Activated CD8-positive, alpha-beta memory T cell treated with anti-CD3 and anti-CD28 coated beads for 48 hours (primary cell): ENCODE results near the gene MSI2.

Experiments used
- DNase-seq, 3 experiments: peaks; one replicate each; pipeline ENCODE4 v3.0.0-alpha.2; 2020; ENCODE audit warnings: low read depth in 2 of 3, low spot score in 2 of 3

MSI2 gene

DNA sequence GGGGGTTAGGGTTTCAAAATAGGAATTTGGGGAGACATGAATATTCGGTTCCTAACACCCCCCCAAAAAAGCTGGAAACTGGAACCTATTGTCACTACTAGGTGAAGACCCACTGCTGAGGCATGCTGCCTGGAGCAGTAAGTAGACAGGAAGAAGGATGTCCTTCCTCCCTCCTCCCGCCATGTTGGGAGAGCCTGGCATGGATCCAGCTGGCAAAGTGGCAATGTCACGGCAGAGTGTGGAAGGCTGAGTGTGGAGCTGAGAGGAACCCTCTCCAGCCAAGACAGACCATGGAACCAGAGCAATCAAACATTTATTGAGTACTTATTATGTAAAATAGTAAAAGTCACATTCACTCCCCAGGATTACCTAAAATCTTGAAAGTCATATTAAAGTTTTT lies 439.7 kb downstream of the MSI2 start:
- no peak for DNase-seq

DNA sequence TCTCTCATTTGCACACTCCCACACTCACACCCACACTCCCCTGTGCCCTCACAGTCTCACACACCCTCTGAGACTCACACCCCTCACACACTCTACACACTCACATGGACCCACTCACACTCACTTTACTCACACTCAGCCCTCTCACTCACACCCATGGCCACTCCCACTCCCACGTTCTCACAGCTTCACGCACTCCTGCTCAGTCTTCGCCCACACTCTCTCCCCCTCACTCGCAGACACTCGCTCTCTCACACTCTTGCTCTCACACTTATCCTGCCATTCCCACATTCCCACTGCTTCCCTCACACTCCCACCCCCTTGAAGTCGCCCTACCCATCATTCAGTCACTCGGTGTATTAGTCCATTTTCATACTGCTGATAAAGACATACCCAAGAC lies 440.9 kb downstream of the MSI2 start:
- no peak for DNase-seq

DNA sequence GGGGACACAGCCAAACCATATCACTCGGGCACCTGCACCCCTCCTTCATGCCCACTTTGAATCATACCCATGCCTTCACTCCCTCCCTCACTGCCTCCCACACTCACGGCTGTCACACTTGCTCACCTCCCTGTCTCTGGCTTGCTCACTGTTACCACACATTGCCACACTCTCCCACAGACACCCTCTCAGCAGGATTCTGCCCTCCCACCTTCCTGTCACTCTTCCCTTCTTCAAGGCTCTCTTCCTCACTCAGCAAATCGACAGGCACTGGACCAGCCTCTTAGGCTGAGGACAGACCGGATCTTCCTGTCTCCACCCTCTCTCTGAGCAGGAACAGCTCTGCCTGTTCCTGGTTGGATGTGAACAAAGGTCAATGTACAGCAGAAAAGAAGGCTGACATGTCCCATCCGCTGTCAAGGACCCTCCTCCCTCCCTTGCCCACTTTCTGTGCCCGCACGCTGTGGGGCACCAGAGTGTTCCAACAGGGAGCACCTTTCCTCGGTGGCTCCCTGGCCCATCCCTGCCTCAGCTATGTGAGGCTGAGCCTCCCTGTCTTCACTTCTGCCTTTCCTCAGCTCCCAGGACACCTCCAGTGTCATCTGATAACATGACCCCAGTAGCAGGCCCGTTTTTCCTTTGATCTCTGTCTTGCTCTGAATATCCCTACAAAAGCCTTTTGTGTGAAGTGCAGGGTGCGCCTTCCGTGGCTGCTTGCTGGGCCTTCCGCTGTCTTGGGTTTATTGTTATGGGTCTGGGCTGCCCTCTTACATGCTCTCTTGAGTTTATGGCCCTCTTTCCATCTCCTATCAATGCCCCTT lies 441.8 kb downstream of the MSI2 start:
- no peak for DNase-seq

DNA sequence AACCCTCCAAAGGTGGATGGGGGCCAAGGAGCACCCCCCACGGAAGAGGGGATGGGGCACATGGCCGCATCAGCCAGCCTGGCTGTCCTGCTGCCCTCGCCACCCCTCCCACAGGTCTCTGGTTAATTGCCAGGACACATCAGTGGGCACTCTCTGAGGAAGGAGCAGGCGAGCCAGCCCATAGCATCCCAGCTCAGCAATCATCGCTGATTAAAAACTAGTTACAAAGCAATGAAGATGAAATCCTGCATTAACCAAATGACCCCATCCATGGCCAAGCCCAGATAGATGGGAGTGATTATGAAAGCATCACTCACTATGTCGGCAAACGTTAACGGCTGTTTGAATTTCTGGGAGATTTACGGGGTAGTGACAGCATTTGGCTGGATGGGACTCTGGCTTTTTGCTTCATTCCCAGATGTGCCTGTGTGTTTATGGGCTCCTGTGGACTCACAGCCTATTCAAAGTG lies 443.5 kb downstream of the MSI2 start:
- no peak for DNase-seq

DNA sequence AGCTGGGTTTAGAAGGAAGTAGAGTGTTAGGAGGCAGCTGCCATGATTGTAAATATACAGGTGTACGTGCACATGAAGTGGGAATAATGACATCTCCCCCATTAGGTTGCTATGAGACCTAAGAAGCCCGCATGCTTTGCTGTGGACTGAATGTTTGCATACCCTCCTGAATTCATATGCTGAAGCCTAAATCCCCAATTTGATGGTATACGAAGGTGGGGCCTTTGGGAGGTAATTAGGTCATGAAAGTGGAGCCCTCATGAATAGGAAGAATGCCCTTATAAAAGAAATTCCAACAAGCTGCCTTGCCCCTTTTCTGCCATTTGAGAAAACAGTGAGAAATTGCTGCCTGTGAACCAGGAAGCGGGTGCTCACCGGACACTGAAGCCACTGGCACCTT lies 444.8 kb downstream of the MSI2 start:
- no peak for DNase-seq

DNA sequence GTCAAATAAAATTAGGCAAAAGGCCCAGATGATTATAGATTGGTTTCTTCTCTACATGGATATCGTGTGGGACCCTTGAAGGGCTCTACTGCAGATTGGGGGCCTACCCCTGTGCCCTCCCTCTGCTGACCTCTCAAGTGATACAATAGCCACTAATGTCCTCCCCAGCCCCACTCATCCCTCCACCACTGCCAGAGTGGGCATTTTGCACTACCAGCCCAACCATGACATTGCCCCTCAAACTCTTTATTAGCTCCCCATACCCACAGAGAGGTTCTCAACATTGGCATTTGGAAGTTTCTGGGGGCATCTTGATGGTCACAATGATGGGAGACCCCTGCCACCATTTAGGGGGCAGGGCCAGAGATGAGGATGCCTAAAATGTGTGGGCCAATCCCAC lies 446.9 kb downstream of the MSI2 start:
- DNase-seq, result no peak

DNA sequence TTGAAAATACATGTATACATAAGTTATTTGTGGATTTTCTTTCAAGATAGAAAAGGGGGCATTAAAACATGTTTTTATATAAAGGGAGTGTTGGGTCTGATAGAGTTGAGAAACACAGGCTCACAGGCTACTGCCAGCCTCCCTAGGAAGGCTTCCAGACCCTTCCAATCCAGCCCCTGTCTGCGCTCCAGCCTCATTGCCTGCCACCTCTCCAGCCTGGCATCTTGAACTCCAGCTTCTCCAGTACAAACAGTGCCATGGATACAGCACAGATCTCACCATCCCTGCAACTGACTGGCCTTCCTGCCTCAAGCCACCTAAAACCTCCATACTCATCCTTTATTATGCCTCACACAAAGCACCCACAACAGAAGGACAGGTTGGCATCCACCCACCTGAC lies 448.1 kb downstream of the MSI2 start:
- DNase-seq, result no peak

DNA sequence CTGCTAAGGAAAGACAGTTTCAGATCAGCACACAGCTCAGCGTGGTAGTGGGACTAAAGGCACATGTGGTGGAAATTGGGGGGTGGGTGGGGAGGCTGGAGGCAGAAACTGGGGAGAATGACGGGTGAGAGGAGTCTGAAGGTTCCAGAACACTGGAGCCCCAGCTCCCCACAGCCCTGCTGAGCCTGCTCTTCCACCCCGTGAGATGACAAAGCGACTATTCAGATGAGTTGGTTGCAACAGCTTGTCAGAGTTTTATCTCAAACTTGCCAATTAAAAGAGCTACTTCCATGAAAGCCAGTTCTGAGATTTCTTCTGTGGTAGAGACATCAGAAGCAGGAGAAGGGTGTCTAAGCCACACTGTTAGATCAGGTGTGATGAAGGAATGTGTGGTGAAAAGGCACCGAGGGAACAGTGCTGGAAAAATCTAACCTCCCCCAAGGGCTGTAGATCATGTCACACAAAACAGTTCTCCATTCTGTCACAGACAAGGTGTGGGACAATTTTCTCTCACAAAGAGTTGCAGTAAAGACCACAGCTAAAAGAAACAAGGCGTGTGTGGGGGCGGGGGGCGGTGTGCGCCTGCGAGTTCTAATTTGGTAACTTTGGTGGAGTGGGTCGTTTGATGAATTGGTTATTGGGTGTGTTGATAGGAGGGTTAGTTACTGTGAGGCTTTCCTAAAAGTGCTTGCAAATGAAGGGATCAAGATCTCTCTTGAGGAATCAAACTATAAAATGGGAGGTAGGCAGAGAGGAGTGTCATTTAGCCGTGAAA lies 449.8 kb downstream of the MSI2 start:
- no peak for DNase-seq

DNA sequence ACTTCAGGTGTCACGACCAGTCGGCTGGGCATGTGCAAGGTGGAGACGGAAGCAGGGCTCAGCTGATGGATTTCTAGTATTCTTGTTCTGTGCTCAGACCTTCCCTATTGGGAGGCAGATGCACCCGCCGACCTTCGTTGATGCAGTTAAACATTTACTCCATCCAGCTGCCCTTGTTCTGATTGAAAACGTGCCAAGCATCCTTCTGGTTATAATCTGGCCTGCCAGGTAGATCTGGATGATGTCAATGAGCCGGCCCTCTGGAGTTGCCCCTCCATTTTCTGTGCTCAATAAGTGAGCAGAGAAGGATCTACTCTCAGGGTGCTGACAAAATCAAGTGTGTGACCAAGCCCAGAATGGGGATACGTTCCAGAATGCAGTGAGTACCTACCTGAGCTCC lies 450.4 kb downstream of the MSI2 start:
- DNase-seq, result no peak

DNA sequence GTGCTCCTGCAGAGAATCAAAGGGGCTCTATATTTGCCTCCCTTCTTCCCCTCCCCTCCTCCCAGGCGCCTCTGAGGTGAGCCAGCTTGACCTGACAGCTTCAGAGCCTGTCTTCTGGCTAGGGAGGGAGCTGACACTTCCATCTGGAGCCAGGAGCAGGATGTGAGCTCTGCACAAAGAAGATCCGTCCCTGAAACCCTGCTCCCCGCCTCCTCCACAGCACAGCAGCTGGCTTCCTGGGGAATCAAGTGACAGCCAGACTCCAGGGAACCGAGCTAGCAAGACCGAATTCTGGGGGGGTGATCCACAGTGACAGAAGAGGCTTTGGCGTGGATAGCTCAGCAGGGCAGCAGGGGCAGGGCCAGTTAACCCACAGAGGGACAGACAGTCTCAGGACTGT lies 451.6 kb downstream of the MSI2 start:
- no peak for DNase-seq

DNA sequence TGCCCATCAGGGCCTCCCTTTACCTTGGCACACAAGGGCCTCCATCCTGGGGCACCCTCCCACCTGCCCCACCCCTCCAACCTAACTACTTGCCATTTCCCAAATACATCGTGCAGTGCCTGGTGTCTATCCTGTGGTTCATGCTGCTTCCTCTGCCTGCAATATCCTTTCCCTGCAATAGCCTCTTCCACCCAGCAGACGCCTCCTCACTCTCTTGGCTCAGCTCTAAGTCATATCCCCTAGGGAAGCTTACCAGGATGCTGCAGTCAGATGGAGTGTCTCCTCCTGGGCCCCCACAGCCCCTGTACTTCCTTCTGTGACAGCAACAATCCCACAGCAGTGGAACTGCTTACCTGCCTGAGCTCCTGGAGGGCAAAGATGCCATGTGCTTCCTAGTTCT lies 452.1 kb downstream of the MSI2 start:
- no peak for DNase-seq

DNA sequence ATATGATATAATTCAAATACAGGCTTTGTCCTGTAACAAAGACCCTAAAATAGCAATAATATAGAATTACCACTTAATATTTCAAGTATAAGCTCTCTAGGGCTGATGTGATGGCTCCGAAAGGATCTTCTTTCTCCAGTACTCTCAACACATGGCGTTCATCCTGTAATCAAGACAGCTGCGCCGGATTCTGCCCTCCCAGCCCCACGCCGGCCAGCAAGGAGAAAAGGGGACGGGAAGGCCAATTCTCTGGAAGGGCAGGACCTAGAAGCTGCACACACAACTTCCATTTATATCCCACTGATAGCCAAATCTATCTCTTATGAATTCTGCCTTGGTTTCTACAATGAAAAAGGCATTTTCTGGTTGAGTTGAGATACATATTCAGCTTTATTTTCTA lies 456.8 kb downstream of the MSI2 start:
- no peak for DNase-seq

DNA sequence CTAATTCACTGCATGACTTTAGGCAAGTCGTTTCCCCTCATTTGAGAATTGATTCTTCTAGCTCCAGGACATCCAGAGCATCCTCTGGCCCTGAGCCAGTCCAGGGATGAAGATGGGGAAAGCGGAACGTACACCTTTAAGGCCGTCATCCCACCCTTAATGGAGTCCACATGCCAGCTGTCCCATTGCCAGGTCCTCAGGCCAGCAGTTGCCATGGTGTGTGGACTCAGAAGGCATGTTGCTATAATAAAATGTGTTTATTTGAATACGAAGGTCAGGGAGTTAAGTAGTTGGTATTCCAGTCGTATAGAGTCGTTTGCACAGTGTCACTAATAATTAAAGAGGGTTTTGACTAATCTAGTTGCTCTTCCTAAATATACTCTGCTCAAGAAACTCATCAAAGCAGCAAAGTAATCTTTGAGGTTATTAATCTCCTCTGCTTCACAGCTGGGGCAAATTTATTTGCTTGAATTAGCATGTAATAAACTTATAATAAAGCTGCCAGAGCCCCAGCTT lies 458.4 kb downstream of the MSI2 start:
- DNase-seq, result no peak

DNA sequence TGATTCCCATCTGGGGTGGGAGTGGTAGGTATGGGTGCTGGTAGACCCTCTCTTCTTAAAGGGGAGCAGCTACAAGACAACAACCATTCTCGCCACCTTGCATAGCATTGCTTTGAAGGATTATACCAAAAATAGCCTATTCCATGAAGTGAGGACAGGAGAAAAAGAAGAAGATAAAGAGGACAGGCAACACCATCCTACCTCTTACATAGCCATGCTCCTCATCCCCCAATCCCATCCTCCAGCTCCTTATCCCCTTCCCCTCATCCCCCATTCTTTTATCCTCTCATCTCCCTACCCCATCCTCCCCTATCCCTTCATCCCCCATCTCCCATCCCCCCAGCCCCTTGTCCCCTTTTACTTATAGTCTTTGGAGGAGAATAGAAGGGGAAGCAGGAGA lies 459.7 kb downstream of the MSI2 start:
- DNase-seq, result no peak

DNA sequence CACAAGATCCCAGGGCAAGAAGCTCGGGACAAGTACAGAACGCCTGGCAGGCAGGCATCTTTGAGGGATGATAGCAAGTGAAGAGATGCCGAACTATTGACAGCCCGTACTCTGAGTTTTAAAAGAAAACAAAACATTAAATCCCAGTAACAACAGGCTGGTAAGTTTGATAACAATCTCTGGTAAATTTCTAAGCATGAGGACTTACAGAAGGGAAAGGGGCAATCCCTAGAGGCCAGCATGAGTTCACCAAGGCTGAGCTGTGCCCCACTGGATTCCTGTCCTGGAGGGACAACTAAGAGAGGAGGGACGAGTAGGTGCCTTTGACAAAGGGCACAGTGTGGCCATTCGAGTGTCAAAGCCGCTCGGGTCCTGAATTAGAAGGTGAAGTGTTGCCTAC lies 462.6 kb downstream of the MSI2 start:
- DNase-seq, result no peak

DNA sequence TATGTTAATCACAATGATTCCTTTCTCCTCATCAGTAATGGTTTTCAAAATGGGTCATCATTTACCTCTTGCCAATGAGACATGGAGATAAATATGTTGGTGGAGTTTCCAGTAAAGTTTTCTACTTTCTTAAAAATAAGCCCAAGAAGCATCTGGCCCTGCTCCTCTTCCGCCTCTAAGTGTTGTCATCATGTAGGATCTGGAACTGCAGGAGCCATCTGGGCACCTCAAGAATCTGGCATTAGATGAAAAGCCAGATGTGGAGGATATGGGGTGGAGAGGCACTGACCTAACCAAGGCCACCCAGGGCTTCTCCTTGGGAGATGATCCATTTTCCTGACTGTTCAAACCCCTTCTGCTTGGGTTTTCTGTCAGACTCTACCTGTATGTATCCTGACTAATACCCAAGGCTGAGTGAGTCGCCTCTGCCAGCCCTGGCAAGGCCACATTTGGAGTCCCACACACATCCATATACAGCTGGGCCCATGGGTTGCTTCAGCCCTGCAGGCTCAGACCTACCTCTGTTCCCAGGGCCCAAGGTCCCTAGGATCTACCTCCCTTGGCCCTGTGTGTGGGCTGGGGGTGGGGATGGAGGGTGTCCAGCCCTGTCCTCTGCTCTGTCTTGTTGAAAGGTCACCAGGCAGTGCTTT lies 464.2 kb downstream of the MSI2 start:
- DNase-seq, result no peak

DNA sequence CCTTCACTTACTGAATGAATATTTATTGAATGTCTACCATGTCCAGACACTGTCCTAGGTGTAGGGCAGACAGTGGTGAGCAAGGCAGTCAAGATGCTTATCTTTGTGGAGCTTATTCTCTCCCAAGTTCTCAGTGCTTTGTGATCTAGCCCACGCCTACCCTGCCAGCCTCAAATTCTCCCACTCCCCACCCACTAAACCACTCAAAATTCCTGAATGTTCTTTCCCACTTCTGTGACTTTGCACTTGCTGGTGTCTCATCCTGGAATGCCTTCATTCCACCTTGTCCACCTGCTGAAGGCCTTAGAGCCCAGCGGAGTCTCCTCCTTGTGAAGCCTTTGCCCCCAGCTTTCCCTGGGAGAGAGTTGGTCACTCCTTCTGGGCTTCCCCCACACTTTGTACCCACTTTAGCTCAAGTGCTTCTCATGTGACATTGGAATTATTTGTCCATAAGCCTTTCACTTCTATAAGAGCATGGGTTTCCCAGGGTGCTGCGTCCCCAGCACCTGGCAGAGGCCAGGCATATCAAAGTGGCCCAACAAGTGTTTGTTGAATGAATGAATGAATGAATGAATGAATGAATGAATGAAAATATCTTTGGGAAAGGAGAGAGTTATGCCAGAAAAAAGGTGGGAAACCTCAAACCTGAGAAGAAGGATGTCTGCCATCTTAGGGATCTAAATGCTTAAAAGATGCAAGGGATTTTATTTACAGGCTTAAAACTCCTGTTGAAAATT lies 465.8 kb downstream of the MSI2 start:
- DNase-seq, result no peak

DNA sequence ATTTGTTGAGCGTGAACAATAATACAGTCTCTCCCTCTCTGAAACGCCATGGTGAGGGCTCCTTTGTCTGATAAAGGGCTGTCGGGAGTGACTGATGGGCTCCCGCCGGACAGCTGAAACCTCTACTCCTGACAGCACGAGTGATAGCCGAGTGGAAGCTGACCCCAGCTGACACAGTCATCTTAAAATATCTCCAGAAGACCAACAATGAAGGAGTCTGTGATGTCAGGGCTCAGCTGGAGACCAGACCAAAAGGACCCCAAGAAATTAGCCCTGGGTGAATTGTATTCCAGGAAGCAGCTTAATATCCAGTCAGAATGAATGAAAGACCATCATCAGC lies 466.4 kb downstream of the MSI2 start:
- no peak for DNase-seq

DNA sequence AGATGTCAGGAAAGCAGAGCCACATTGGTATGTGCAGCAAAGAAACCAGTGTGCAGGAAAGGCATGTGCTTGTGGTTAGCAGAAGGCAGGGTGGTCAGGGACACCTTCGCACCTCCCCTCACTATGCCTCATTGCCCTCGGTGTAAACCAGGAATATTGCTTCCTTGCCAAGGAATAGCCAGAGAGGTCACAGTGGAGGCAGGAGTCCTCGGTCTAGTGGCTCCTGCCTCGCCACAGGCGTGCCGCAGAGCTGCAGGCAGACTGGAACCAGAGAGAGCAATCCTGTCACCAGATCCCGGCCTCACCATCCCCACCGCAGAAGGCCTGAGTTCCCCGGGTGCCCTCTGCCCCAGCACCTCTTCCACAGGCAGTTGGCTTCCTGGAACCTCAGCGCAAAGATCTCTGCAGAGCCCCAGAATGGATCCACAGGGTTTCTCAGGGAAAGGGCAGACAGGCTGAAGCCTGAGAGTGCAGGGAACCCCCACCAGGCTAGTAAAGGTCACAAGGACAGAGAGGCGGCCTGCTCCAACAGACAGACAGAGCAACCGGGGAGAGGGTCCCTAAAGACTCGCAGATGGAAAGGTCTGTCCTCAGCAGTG lies 467.2 kb downstream of the MSI2 start:
- DNase-seq, result no peak

DNA sequence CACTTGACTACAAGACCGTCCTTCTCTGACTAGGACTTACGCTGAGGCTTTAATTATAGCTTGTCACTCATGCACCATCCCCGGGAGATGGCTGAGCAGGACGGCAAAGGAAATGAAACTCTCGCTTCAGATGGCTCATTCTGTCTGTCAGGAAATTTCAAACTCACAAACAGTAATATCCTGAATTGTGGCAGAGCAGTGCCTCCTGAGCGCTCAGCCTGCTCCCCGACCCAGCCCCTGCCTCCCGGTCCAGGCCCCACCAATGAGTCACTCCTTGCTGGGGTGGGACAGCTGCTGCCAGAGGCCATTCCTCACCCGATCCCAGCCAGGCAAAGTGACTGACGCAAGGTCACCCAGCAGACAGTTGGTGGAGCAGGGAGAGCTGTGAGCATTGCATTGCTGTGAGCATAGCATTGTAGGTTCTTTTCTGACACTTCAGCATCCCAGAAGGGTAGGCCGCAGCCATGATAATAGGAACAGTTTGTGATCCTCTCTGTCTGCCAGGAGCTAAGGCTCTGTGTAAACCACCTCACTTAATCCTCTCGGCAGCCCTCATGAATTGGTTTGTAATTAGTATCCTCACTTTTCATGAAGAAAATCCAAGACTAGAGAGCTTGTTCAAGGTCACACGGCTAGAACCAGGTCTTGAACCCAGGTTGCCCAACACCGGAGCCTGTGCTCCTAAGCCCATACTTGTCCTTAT lies 467.9 kb downstream of the MSI2 start:
- DNase-seq, result no peak
